ENCODE measurements around the gene TLCD1.
"Not testable (repeated sequence)": the region's sequence is repeated elsewhere in the genome, so short reads cannot be mapped to it uniquely, and the experiment has no call there.

TLCD1 gene

GRCh38 chr17:28746611-28747050, 20.6 kb upstream of the TLCD1 start:
- no peak for DNase-seq (ENCODE audit: low read depth)

GRCh38 chr17:28745786-28746411, 19.9 kb upstream of the TLCD1 start:
- no peak for DNase-seq (ENCODE audit: low read depth)

- DNase-seq (ENCODE audit: low read depth) = no peak
These were observed 19.1 kb upstream of the TLCD1 start for GRCh38 chr17:28744972-28745785.

DNA sequence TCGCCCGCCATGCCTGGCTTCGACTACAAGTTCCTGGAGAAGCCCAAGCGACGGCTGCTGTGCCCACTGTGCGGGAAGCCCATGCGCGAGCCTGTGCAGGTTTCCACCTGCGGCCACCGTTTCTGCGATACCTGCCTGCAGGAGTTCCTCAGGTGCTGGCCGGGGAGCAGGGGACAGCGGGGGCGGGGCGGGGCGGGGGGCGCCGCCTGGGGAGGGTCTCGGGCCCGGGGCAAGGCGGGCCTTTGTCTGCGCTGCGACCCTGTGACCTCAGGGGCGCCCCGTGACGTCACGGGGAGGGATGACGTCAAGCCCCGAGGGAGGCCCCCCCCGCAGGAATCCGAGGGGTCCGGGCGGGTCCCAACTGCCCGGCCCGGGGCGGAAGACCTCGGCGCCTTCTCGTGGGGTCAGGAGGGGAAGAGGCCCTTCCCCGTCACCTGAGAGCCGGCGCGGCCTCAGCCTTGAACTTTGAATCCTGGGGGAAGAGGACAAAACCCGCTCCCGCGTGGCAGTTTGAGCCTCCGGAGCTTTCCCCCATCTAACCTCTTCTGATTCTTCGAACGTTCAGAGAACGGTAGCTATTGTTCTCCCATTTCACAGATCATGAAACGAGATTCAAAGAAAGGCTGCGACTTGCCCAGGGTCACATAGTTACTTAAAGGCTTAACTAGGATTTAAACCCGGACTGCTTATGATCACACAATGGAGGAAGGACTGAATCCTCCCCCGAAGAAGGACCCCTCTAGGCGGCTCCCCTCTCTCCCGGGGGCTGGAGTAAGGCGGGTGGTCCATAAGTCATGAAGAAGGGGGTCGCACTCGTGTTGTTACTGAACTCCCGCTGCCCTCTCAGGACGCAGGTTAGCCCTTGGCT, 18.3 kb upstream of the TLCD1 start:
- DNase-seq (ENCODE audit: low read depth) = peak; percentile 60

DNA sequence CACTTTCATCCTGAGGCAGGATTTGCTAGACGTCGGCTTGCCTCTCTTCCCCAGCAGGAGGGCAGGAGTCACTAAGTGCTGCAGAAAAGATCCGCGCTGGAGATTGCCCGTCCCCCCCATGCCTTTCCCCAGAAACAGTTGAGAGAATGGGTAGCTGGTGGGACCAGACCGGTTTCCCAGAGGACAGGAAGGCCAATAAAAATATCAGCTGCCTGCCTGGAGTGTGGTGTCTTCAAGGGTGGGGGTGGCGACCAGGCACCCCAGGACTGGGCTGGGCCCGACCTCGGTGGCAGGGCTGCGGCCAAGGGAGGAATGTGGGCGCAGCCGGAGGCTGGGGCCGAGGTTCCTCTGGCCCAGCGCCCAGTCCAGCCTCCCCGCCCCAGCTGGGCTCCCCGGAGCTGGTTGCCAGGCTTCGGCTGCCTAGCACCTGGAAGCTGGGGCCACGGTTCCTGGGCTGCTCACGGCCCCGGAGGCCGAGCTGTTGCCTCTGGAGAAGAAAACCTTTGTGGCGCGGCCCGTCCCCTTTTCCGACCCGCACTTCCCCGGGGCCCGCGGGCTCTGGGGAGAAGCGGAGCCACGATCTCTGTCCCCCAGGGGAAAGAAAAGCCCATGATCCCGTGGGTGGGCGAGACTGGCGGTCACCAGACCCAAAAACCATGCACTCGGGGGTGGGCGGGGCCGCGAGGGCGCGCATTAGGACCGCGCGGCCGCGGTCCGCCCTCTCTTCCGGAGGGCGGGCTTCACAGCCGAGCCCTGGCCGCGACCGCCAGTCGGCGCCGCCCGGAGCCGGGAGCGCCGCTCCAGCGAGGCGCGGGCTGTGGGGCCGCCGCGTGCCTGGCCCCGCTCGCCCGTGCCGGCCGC, 17.4 kb upstream of the TLCD1 start, which contains the start of gene TRAF4:
TSS of gene TRAF4 (plus strand) at position 769 of the 861 bp plus-strand sequence. CDS start 102 bp downstream, outside the sequence.
- DNase-seq (ENCODE audit: low read depth) = peak; percentile 56

- DNase-seq (ENCODE audit: low read depth) = no peak
These were observed 15.6 kb upstream of the TLCD1 start for GRCh38 chr17:28741358-28742349.

DNA sequence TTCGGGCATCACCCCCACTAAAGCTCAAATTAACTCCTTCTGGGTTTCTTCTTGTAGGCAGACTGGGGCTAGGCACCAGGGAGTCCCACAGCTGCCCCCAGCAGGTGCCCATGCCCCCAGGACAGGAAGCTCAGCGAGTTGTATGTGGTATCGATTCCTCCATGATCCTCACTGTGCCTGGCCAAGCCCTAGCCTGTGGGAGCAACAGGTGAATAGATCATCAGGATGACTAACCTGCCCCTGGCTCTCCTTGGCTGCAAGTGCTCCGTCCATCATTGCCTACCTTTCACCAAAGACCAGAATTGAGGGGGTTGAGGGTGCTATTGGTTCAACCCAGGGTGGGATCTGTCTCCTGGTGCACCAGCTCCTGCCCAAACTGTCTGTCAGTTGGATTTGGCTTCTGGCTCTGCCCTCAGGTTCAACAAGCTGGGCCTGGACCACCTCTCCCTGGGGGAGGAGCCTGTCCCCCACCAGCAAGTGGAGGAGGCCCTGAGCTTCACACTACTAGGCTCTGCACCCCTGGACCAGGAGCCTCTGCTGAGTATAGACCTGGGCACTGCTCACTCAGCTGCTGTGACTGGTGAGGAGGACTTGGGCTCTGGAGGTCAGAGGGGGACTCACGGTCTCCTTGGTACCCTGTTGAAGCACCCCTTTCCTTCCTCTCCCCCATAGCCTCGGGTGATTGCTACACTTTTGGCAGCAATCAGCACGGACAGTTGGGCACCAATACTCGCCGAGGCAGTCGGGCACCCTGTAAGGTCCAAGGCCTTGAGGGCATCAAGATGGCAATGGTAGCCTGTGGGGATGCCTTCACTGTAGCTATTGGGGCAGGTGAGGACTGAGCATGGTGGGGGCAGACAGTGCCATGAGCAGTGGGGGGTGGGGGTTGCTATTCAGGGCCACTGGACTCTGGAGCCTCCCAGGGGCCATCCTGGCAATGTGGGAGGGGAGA, 14.6 kb upstream of the TLCD1 start:
- no peak for DNase-seq (ENCODE audit: low read depth)

GRCh38 chr17:28738680-28739384, 12.8 kb upstream of the TLCD1 start:
- DNase-seq (ENCODE audit: low read depth) = no peak

- no peak for DNase-seq (ENCODE audit: low read depth)
These were observed 12.0 kb upstream of the TLCD1 start for GRCh38 chr17:28737770-28738679.

GRCh38 chr17:28737316-28737715, 11.3 kb upstream of the TLCD1 start:
- DNase-seq (ENCODE audit: low read depth) = no peak

DNA sequence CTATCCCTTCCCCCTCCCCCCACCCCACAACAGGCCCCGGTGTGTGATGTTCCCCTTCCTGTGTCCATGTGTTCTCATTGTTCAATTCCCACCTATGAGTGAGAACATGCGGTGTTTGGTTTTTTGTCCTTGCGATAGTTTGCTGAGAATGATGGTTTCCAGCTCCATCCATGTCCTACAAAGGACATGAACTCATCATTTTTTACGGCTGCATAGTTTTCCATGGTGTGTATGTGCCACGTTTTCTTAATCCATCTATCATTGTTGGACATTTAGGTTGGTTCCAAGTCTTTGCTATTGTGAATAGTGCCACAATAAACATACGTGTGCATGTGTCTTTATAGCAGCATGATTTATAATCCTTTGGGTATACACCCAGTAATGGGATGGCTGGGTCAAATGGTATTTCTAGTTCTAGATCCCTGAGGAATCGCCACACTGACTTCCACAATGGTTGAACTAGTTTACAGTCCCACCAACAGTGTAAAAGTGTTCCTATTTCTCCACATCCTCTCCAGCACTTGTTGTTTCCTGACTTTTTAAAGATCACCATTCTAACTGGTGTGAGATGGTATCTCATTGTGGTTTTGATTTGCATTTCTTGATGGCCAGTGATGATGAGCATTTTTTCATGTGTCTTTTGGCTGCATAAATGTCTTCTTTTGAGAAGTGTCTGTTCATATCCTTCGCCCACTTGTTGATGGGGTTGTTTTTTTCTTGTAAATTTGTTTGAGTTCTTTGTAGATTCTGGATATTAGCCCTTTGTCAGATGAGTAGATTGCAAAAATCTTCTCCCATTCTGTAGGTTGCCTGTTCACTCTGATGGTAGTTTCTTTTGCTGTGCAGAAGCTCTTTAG, 10.1 kb upstream of the TLCD1 start:
- not testable (repeated sequence) for DNase-seq (ENCODE audit: low read depth)

- no peak for DNase-seq (ENCODE audit: low read depth)
These were observed 9.2 kb upstream of the TLCD1 start for GRCh38 chr17:28735242-28735722.

DNA sequence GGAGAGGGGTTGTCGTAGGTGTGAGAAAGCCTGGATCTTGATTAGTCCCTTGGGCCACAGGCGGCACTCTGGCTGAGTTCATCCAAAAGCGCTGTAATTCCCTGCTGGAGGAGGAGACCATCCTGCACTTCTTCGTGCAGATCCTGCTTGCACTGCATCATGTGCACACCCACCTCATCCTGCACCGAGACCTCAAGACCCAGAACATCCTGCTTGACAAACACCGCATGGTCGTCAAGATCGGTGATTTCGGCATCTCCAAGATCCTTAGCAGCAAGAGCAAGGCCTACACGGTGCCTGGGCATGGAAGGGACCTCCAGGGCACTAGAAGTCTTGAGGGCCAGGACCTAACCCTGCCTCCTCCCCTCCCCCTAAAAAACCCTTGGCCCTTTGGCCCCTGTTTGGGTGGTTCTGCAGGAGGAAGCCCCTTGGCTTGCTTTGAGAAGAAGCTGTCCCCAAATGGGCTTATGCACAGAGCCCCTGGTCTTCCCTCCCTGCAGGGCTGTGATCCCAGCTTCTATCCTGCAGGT, 8.7 kb upstream of the TLCD1 start:
- no peak for DNase-seq (ENCODE audit: low read depth)

DNA sequence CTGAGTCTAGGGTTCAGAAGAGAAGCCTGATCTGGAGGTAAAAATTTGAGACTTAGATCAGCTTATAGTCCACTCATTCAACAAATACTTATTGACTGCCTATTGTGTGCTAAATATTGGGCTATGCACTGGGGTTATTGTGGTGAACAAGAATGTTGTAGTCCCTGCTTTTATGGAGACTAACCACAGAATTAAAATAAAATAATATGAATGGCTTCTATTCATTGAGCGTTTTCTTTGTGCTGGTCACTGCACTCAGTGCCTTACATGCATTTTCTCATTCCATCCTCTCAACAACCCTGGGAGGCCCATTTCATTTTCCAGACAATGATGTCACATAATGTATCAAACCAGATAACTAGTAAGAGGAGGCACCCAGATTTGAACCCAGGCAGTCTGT, 7.3 kb upstream of the TLCD1 start:
- no peak for DNase-seq (ENCODE audit: low read depth)

GRCh38 chr17:28729950-28730330, 3.9 kb upstream of the TLCD1 start:
- no peak for DNase-seq (ENCODE audit: low read depth)
